ENCODE data around the gene CNKSR3.

The CNKSR3 gene

GRCh38 chr6:154414021-154414813 lies 96.3 kb downstream of the CNKSR3 start:
- Histone ChIP-seq H3K27ac (no peak overlapping the region), H3K4me1 (ENCODE audit: low read depth, poor library complexity, severe bottlenecking) (peaks cover 19% of the 10 kb centered on the region), H3K9ac (no peak overlapping the region), H3K36me3 (ENCODE audit: insufficient read depth) (no peaks in the 10 kb centered on the region), H3K4me2 (no peak overlapping the region), H3K4me3 (IDR thresholded peaks at IDR 0.05; ENCODE audit: insufficient read depth, low read depth, low read length) (no peak overlapping the region), H3K27me3 (ENCODE audit: insufficient read depth, low read depth) (no peaks in the 10 kb centered on the region), H3K79me2 (ENCODE audit: insufficient read depth, low read depth) (no peaks in the 10 kb centered on the region), H2AFZ (ENCODE audit: low read depth) (no peak overlapping the region), H4K20me1 (ENCODE audit: insufficient read depth) (no peaks in the 10 kb centered on the region)
- TF ChIP-seq, protein P1, sequence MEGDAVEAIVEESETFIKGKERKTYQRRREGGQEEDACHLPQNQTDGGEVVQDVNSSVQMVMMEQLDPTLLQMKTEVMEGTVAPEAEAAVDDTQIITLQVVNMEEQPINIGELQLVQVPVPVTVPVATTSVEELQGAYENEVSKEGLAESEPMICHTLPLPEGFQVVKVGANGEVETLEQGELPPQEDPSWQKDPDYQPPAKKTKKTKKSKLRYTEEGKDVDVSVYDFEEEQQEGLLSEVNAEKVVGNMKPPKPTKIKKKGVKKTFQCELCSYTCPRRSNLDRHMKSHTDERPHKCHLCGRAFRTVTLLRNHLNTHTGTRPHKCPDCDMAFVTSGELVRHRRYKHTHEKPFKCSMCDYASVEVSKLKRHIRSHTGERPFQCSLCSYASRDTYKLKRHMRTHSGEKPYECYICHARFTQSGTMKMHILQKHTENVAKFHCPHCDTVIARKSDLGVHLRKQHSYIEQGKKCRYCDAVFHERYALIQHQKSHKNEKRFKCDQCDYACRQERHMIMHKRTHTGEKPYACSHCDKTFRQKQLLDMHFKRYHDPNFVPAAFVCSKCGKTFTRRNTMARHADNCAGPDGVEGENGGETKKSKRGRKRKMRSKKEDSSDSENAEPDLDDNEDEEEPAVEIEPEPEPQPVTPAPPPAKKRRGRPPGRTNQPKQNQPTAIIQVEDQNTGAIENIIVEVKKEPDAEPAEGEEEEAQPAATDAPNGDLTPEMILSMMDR (conservative IDR thresholded peaks at IDR 0.05; ENCODE audit: low read depth, low read length), result no peak

GRCh38 chr6:154412106-154412820 lies 98.2 kb downstream of the CNKSR3 start:
- no peak overlapping the region for H3K9ac ChIP-seq
- H2AFZ ChIP-seq (ENCODE audit: low read depth), result no peak overlapping the region
- H3K36me3 ChIP-seq (ENCODE audit: insufficient read depth), result no peaks in the 10 kb centered on the region
- TF ChIP-seq, protein P1 (conservative IDR thresholded peaks at IDR 0.05; ENCODE audit: low read depth, low read length), result no peak
- H3K27ac ChIP-seq, result no peak overlapping the region
- no peaks in the 10 kb centered on the region for H3K27me3 ChIP-seq (ENCODE audit: insufficient read depth, low read depth)
- no peaks in the 10 kb centered on the region for H3K79me2 ChIP-seq (ENCODE audit: insufficient read depth, low read depth)
- H3K4me1 ChIP-seq (ENCODE audit: low read depth, poor library complexity, severe bottlenecking), result peaks cover 19% of the 10 kb centered on the region
- H3K4me3 ChIP-seq (IDR thresholded peaks at IDR 0.05; ENCODE audit: insufficient read depth, low read depth, low read length), result no peak overlapping the region
- no peaks in the 10 kb centered on the region for H4K20me1 ChIP-seq (ENCODE audit: insufficient read depth)
- H3K4me2 ChIP-seq, result no peak overlapping the region

GRCh38 chr6:154411076-154411475 lies 99.4 kb downstream of the CNKSR3 start:
- H3K79me2 ChIP-seq (ENCODE audit: insufficient read depth, low read depth), result no peaks in the 10 kb centered on the region
- H3K36me3 ChIP-seq (ENCODE audit: insufficient read depth), result no peaks in the 10 kb centered on the region
- H3K4me3 ChIP-seq (IDR thresholded peaks at IDR 0.05; ENCODE audit: insufficient read depth, low read depth, low read length), result no peak overlapping the region
- peaks cover 19% of the 10 kb centered on the region for H3K4me1 ChIP-seq (ENCODE audit: low read depth, poor library complexity, severe bottlenecking)
- peak overlapping the region; percentile 16; the same call in 1 of the 2 replicates for H3K9ac ChIP-seq
- H2AFZ ChIP-seq (ENCODE audit: low read depth), result peak overlapping the region; percentile 23
- TF ChIP-seq, protein P1 (conservative IDR thresholded peaks at IDR 0.05; ENCODE audit: low read depth, low read length), result no peak
- no peaks in the 10 kb centered on the region for H4K20me1 ChIP-seq (ENCODE audit: insufficient read depth)
- peak overlapping the region; percentile 93 for H3K4me2 ChIP-seq
- H3K27me3 ChIP-seq (ENCODE audit: insufficient read depth, low read depth), result no peaks in the 10 kb centered on the region
- H3K27ac ChIP-seq, result peak overlapping the region; percentile 84

DNA sequence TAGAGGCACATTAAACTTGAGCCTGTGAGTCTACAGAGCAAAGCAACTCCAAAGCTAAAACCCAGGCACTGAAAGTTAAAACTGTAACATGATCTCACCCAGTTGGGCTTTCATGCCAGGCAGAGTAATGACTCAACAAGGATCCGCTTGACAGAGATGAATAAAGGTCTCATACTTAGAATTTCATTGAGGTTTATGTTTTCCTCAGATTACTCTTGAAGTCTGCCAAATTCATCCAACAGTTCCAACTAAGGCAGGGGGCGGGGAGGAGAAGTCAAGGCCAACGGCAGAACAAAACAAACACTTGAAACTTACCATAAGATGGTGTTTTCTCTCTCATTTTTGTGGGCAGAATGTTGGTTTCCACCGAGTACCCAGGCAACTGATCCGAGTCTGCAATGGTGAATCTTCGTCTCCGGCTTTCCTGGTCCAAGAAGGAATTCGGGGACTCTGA lies 99.8 kb downstream of the CNKSR3 start:
- no peak overlapping the region for H3K4me3 ChIP-seq (IDR thresholded peaks at IDR 0.05; ENCODE audit: insufficient read depth, low read depth, low read length)
- H3K79me2 ChIP-seq (ENCODE audit: insufficient read depth, low read depth), result no peaks in the 10 kb centered on the region
- peak overlapping the region; percentile 84 for H3K27ac ChIP-seq
- peak overlapping the region; percentile 93 for H3K4me2 ChIP-seq
- H3K4me1 ChIP-seq (ENCODE audit: low read depth, poor library complexity, severe bottlenecking), result peaks cover 19% of the 10 kb centered on the region
- TF ChIP-seq, protein P1 (conservative IDR thresholded peaks at IDR 0.05; ENCODE audit: low read depth, low read length), result no peak
- peak overlapping the region; percentile 23 for H2AFZ ChIP-seq (ENCODE audit: low read depth)
- no peaks in the 10 kb centered on the region for H4K20me1 ChIP-seq (ENCODE audit: insufficient read depth)
- H3K27me3 ChIP-seq (ENCODE audit: insufficient read depth, low read depth), result no peaks in the 10 kb centered on the region
- peak overlapping the region; percentile 16; the same call in 1 of the 2 replicates for H3K9ac ChIP-seq
- H3K36me3 ChIP-seq (ENCODE audit: insufficient read depth), result no peaks in the 10 kb centered on the region

Measured in KMS-11 (cell line).